Measurements from ENCODE around the gene PDIA6.

PDIA6 gene

GRCh38 chr2:10772201-10772867 lies 40.3 kb downstream of the PDIA6 start:
- TF ChIP-seq GATA2 (IDR thresholded peaks at IDR 0.05; ENCODE audit: low read depth, low read length) (no peak), GATA3 (IDR thresholded peaks at IDR 0.05; ENCODE audit: low read depth, low read length) (no peak)

DNA sequence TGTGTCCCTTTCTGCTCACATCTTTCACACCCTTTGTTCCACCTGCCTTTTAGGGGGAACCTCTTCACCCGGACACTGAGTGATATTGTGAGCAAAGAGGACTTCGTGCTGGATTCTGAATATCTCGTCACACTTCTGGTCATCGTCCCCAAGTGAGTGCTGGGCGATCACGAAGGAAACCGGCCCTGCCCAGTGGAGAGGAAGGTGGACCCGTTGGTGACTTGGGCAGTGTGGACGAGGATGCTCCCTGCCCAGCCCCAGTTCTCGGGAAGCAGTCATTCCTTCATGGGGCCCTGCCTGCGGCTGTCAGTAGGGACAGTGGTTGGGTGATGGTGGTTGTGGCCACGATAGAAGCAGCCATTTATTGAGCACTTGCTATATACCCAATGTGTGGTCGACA lies 40.8 kb downstream of the PDIA6 start:
- TF ChIP-seq GATA3 (IDR thresholded peaks at IDR 0.05; ENCODE audit: low read depth, low read length) = no peak
- no peak for TF ChIP-seq GATA2 (IDR thresholded peaks at IDR 0.05; ENCODE audit: low read depth, low read length)

DNA sequence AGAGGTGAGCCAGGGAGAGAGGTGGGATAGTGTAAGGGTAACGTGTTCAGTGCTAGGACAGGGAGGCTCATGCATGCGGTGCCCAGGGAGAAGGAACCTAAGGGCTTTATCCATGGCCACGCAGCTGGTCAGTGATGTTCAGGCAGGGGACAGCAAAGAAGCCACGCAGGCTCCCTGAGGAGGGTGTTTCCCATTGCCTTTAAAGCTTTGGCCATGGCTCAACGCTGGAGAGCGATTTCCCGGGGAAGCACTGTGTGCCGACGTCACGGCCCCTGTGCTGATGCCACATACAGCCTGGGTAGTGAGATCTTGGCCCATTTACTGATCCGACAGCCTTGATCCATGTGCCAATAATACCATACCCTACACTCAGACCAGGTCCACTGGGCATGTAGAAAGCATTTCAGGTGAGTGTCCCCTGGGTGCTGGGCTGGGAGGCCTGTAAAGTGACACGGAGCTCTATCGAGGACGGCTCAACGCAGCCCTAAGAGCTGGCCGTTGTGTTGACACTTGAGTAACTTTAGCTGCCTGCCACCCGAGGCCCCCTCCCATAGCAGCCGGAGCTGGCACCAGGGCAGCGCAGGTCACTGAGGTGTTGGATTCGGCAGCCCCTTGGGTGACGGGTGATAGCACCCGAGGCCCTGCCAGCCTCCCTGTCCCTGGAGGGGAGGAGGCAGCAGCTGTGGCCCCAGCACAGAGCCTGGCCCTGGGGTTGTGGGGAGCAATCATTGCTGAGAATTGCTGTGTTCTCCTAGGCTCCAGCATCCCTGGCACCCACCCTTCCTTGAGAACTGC lies 41.4 kb downstream of the PDIA6 start:
- TF ChIP-seq GATA3 (IDR thresholded peaks at IDR 0.05; ENCODE audit: low read depth, low read length) (no peak), GATA2 (IDR thresholded peaks at IDR 0.05; ENCODE audit: low read depth, low read length) (no peak)

GRCh38 chr2:10768063-10768507 lies 44.5 kb downstream of the PDIA6 start:
- TF ChIP-seq GATA2 (IDR thresholded peaks at IDR 0.05; ENCODE audit: low read depth, low read length) (no peak), GATA3 (IDR thresholded peaks at IDR 0.05; ENCODE audit: low read depth, low read length) (no peak)

- TF ChIP-seq GATA3 (IDR thresholded peaks at IDR 0.05; ENCODE audit: low read depth, low read length) = no peak
Measured at GRCh38 chr2:10765914-10766313, 46.7 kb downstream of the PDIA6 start.

- TF ChIP-seq GATA2 (IDR thresholded peaks at IDR 0.05; ENCODE audit: low read depth, low read length) (no peak), GATA3 (IDR thresholded peaks at IDR 0.05; ENCODE audit: low read depth, low read length) (no peak)
Measured at GRCh38 chr2:10765461-10765860, 47.1 kb downstream of the PDIA6 start.

DNA sequence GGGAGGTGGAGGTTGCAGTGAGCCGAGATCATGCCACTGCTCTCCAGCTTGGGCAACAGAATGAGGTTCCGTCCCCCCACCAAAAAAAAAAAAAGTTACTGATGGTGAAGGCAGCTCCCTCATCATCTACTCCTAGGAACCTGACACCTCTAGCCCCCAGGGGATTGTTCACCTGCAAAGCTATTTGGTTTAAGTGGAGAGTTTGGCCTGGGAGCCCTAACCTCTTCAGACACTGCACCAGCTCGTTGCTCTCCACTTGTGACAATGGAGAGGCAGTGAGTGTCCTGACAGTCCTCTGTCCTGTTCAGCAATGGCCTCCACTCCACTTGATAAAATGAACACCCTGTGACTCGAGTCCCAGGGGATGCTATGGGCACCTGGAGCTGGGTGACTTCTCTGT lies 47.7 kb downstream of the PDIA6 start:
- TF ChIP-seq GATA2 (IDR thresholded peaks at IDR 0.05; ENCODE audit: low read depth, low read length) = no peak
- no peak for TF ChIP-seq GATA3 (IDR thresholded peaks at IDR 0.05; ENCODE audit: low read depth, low read length)

DNA sequence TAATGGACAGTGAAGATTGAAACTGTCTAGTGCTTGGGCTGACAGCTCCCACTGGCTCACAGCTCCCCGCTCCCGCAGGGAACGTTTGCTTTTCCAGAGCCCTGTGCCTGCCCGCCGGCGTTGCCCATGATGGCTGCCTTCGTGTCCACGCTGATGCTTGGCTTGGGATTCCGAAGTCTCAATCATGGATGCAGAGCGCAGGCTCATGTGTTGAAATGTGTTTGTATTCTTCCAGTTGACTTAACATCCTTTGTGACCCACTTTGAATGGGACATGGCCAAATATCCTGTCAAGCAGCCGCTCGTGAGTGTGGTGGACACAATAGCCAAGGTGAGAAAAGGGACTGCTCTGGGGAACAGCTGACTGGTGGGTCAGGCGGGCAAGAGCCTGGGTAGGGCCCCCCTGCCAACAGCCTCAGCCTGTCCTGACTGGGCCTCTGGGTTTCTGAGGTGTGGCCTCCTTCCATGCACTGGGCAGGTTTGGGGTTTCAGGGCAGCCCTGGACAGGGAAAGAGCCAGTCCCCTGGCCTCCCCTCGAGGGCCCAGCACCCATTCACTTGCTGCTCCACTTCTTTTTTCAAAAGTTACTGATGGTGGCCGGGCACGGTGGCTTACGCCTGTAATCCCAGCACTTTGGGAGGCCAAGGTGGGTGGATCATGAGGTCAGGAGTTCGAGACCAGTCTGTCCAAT lies 48.3 kb downstream of the PDIA6 start:
- TF ChIP-seq GATA3 (IDR thresholded peaks at IDR 0.05; ENCODE audit: low read depth, low read length) (no peak), GATA2 (IDR thresholded peaks at IDR 0.05; ENCODE audit: low read depth, low read length) (no peak)

- TF ChIP-seq GATA2 (IDR thresholded peaks at IDR 0.05; ENCODE audit: low read depth, low read length) (no peak), GATA3 (IDR thresholded peaks at IDR 0.05; ENCODE audit: low read depth, low read length) (no peak)
Measured at GRCh38 chr2:10763461-10763800, 49.2 kb downstream of the PDIA6 start.

- TF ChIP-seq GATA2 (IDR thresholded peaks at IDR 0.05; ENCODE audit: low read depth, low read length) (no peak), GATA3 (IDR thresholded peaks at IDR 0.05; ENCODE audit: low read depth, low read length) (no peak)
Measured at GRCh38 chr2:10762651-10763460, 49.7 kb downstream of the PDIA6 start.

DNA sequence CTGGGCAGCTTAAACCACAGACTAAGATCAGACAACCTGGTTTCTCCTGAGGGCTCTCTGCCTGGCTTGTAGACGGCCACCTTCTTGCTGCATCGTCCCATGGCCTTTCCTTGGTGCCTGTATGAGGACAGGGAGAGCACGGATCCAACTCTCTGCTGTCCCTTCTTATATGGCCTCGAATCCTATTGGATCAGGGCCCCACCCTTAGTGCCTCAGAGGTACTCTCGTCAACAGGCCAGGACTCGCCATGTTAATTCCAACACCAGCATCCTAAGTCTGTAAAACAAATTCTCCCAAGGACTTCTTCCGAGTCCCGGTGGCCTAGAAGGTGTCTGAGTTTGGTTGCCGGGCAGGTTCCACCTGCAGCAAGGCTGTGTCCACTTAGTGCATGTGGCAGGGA lies 51.0 kb downstream of the PDIA6 start:
- no peak for TF ChIP-seq GATA2 (IDR thresholded peaks at IDR 0.05; ENCODE audit: low read depth, low read length)
- TF ChIP-seq GATA3 (IDR thresholded peaks at IDR 0.05; ENCODE audit: low read depth, low read length) = no peak

- TF ChIP-seq GATA3 (IDR thresholded peaks at IDR 0.05; ENCODE audit: low read depth, low read length) = no peak
- no peak for TF ChIP-seq GATA2 (IDR thresholded peaks at IDR 0.05; ENCODE audit: low read depth, low read length)
Measured at GRCh38 chr2:10760794-10761504, 51.6 kb downstream of the PDIA6 start.

DNA sequence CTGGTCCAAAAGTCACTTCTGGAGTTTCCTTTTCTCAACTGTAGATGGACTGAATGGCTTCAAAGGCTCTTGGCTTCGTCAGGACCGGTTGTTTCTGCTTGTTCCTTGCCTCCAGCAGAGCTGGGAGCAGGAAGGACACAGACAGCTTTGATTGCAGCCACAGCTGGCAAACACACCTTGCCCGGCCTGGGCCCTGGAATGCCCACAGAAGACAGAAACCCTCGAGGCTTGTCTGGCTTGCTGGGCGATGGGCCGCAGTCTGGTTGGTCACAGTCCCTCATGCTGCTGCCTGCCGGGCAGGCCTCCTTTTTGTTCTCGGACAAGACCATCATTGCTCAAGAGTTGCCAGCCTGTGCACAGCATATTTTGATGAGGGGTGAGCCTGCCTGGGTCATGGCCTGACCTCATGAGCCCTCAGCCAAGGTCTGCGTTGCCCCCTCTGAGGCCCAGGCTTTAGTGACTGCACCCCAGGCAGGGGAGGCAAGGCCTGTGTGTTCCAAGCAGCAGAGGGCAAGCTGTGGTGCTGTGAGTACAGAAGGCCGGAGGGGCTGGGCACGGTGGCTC lies 53.4 kb downstream of the PDIA6 start:
- TF ChIP-seq GATA2 (IDR thresholded peaks at IDR 0.05; ENCODE audit: low read depth, low read length) (no peak), GATA3 (IDR thresholded peaks at IDR 0.05; ENCODE audit: low read depth, low read length) (no peak)

All from SH-SY5Y (cell line).